GM18526 (cell line): ENCODE data around the gene LAX1.

Experiments
- POLR2A ChIP-seq: IDR thresholded peaks from 3 replicates; pipeline ENCODE4 v1.6.1; 2011; ENCODE audit not compliant: insufficient read length; ENCODE audit errors: extremely low read depth

The LAX1 gene

DNA sequence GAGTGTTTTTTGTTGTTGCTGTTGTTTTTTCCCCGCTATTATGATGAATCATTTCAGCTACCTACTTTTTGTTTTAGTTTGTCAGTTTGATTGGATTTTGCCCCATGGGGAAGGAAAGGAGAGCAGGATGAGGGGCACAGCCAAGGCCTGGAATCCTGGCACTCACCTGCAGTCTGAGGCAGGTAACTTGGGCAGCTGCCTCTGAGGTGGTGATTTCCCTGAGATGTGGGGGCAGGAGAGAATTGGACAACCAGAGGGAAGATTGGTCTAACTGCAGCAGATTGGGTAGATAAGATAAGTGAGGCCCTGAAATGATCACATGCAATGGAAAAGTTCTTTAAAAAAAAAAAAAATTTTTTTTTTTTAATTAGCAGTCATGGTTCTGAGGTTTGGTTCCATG, 1.5 kb upstream of the LAX1 start:
- TF ChIP-seq POLR2A = no peak

DNA sequence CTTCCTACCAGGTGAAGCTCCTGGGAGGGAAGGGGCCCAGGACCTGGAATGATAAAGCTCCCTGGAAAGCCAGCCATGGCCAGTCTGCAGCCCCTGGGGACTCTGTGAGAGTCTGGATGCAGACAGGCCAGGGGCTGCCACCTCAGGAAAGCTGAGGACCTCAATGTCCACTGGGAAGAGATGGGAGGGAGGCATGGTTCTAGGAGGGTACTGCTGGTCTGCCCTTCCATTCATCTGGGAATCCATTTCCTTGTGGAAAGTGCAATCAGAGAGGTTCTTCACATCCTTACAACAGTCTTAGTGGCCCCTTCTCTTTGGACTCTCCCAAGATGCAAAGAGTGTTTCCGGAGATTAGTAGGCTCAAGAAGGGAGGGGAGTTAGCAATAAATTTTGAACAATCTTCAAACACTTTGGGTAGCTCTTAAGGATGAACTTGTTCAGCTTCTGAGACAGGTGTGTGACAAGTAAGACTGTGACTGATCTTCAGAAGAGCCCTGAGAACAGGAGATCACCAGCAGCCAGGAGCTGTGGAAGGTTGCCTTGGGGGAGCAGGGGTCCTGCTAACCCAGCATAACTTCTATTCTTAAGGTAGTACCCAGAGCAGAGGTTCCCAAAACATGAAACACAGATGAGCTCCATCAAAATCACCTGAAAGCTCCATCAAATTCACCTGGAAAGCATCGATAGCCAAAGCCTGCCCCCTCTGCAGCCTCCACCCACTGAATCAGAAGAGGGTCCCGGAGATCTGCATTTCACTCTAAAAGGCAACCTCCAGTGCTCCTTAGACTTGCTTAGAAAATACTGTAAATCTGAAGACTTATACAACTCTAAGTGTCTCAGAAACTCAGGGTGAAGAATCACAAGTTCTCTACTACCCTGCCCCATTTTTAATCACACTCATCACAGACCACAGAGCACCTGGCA, 616 bp upstream of the LAX1 start:
- TF ChIP-seq POLR2A = no peak

DNA sequence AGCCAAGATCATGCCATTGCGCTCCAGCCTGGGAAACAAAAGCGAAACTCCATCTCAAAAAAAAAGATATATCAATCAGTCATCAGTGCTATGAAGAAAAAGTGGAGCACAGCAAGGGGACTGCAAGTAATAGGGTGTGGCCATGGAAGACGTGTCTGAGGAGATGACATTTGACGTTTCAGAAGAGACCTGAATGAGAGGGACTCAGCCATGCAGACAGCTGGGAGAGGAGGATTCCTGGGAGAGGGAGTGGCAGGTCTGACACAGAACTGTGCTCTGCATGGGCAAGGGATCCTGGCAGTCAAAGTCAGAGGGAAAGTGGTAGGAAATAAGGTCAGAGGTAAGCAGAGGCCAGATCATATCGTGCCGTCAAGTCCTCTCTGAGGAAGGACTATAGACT, 3.3 kb downstream of the LAX1 start:
- TF ChIP-seq POLR2A = no peak

DNA sequence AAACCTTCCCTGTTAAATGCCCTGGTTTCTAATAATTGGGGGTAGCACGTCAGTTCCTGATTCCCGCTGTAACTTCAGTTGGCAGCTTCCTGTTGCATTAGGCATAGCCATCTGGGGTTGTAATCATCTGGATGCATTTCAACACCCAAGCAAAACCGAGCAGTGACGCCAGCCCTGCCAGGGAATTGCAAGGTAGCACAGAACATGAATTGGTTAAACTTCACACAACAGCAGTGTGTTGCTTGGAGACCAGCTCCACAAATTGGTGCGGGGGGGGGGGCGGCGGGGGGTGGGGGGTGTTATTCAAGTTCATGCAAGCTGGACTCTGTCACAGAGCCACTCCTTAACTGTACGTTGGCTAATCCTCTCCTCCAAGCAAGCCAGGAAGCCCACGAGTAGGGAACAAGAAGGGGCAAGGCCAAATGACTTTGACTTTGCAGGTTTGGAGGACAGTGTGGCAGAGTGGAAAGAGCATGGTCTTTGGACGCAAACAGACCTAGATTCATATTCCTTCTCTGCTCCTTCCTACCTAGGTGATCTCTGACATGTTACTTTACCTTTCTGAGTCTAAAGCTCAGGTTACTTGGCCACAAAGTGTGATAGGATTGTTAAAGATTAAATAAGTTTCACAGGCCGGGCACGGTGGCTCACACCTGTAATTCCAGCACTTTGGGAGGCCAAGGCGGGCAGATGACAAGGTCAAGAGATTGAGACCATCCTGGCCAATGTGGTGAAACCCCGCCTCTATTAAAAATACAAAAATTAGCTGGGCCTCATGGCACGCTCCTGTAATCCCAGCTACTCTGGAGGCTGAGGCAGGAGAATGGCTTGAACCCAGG, 4.7 kb downstream of the LAX1 start:
- no peak for TF ChIP-seq POLR2A

DNA sequence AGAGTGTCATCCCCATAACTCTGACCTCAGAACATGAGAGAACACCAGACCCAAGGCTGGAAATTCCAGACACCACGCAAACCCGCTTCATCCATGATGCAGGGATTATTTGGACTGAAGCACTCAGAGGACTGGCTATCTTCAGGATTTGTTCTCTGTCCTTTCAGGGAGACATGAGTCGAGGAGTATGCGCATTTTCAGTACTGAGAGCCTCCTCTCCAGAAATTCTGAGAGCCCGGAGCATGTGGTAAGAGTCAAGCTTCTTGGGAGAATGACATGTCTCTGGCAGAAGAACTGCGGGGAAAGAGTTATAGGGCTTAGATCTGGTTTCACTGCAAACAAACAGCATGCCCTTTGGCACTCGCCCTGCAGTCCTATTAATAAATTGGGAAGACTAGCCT, 6.9 kb downstream of the LAX1 start:
- no peak for TF ChIP-seq POLR2A

DNA sequence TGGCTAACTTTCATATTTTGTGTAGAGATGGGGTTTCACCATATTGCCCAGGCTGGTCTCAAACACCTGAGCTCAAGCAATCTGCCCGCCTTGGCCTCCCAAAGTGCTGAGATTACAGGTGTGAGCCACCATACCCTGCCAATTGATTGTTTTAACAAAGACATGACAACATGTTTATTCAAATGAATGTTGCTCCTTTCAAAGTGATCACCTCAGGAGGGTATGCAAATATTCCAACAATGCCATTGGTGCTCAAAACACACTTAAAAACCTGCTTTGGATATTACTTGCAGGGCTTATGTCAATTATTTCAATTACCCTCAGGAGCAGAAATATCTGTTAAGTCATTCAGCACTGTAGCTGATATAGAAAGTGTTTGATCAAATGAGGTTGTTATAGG, 7.9 kb downstream of the LAX1 start:
- no peak for TF ChIP-seq POLR2A

DNA sequence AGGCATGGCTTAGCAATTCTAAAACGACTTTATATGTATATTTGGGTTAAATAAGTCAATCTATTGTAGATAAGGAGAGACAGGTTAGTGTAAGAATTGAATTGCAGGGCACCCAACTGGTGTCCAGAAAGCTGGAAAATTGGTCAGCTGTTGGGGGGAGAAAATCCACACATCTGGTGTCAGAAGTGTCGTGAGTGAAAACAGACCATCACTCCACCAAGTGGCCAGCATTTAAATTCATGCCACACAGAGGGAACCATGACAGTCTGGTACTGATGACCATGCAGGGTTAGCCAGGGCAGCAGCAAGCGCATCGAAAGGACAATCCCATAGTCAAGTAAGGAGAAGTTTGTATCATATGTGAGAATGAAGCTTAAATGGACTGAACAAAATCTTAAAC, 11.7 kb downstream of the LAX1 start:
- no peak for TF ChIP-seq POLR2A

DNA sequence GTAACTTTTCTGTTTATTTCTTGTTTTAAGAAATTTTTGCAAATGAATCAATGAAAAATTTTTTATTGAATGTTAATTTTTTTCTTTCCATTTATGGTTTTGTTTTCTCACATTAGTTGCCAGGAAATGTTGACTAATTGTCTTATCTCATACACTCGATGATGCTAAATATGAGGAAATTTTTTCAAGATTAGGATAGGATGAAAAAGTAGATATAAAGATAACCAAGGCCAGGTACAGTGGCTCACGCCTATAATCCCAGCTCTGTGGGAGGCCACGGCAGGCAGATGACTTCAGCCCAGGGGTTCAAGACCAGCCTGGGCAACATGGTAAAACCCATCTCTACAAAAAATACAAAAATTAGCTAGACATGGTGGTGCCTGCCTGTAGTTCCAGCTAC, 12.6 kb downstream of the LAX1 start:
- TF ChIP-seq POLR2A = no peak

DNA sequence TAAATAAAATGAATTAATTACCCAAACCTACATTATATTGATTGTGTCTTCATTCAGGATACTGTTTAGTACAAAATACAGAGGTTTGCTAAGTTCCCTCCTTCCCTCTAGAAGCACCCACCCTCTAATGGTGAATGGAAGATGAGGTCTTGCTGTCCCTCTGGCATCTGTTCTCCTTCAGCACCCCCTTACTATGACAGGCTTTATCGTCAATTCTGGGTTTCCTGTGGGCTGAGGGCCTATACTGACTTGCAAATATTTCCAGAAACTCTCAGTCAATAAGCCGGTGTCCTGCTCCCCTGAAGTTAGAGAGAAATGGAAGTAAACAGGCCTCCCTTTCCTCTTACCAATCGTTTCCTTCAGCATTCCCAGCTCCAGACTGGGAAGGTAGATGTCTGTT, 13.2 kb downstream of the LAX1 start:
- TF ChIP-seq POLR2A = no peak

DNA sequence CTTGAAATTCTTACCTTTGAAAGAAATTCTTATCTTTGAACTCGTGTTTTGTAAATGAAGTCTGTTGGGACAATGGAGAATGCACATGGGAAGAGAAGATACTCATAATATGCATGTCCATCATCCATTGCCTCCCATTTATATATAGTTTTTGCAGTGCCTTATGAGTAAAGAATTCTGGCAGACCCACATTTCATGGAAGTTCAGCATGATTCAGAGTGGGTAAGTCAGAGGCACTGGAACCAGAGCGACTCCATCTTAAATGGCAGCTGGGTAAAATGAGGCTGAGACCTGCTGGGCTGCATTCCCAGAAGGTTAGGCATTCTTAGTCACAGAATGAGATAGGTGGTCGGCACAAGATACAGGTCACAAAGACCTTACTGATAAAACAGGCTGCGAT, 13.8 kb downstream of the LAX1 start:
- TF ChIP-seq POLR2A = no peak

DNA sequence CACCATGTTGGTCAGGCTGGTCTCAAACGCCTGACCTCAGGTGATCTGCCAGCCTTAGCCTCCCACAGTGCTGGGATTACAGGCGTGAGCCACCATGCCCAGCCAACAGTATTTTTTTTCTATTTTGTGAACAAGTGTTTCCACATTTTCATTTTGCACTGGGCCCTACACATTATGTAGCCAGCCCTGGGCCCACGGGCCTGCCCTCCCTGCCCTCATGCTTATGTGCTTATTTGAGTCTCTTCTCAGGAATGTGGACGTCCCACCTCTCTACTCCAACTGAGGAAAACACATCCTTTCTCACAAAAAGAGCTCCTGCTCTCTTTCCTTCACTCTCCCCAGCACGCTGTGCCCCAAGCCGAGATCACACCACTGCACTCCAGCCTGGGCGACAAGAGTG, 17.0 kb downstream of the LAX1 start:
- TF ChIP-seq POLR2A = no peak

DNA sequence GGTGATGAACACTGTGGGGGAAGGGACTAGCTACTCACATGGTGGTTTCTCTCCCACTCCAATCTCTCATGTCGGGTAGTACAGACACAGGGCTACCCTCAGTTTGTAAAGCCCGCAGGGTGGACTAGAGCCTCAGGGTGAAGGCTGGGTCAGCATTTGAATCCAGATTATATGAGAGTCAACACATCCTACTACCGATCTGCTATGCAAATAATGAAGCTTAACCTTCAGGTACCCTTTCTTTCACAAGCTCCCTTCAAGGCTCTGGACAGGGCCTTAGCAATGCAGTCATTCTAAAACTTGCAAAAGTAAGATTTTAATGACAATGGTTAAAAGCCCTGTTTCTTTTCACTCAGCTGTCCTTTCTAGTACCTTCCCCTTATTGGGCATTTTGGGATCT, 25.0 kb downstream of the LAX1 start:
- no peak for TF ChIP-seq POLR2A

DNA sequence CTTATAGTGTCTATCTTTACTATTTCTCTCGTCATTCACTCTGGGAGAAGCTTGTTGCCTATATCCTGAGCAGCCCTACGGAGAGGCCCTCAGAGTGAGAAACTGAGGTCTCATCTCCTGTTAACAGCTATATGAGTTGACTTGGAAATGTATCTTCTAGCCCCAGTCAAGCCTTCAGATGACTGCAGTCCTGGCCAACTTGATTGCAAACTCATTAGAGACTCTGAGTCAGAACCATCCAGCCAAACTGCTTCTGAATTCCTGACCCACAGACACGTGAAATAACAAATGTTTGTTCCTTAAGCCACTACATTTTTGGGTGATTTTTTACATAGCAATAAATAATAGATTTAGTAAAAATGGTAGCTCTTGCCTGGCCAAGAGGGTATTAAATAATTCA, 26.5 kb downstream of the LAX1 start:
- no peak for TF ChIP-seq POLR2A

DNA sequence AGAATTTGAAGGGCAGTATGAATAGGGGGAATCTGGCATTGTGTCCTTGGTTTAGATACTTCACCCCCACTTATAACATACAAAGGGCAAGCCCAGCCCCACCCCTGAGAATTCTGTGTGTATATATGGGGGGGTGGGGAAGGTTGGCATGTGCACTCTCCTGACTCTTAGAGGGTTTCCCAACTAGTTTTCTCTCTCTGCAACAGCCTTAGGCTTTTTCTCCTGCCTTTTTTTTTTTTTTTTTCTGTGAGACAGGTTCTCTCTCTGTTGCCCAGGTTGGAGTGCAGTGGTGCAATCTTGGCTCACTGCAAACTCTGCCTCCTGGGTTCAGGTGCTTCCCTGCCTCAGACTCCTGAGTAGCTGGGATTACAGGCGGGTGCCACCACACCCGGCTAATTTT, 27.5 kb downstream of the LAX1 start:
- TF ChIP-seq POLR2A = no peak

DNA sequence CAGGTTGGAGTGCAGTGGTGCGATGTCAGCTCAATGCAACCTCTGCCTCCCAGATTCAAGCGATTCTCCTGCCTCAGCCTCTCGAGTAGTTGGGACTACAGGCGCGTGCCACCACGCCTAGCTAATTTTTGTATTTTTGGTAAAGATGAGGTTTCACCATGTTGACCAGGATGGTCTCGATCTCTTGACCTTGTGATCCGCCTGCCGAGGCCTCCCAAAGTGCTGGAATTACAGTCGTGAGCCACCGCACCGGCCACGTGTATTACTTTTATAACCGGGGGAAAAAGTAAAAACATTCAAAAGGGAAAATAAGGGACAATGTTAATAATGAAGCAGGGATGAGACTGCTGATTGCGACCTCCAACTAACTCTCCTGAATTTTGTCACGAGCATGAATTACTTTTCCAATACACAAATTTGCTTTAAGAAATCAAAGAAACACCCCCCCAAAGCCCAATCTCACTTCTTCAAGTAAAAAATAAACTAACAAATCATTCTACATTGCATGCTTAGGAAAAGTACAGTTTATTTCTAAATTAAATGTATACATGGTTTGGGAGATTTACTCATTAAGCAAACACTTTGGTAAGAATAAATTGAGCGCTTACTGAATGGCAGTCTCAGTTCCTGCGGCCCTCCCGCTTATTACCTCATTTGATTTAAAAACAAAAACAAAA, 29.9 kb downstream of the LAX1 start:
- no peak for TF ChIP-seq POLR2A
